Measurements from ENCODE around the gene IGSF21.

GRCh38 chr1:18110598-18110939 lies 3.0 kb downstream of the IGSF21 start:
- no peak for TF ChIP-seq CTCF (IDR thresholded peaks at IDR 0.05; ENCODE audit: extremely low read depth in 1 of 2, insufficient read depth in 1 of 2, low read depth in 1 of 2, low read length in 2 of 2)
- no peak for TF ChIP-seq MYC (IDR thresholded peaks at IDR 0.05; ENCODE audit: low read depth, low read length)
